H9 (cell line): ENCODE results near the gene SLC25A43. TPM values are rescaled to one million over a fixed set of nuclear protein-coding genes. Genes with fewer than 3 reads are reported as not detected.

Source experiments
- DNase-seq: peaks from one replicate; pipeline ENCODE4 v3.0.0-alpha.2; 2017
- H2AFZ ChIP-seq: one replicate; pipeline ENCODE4 v1.6.1; 2013; ENCODE audit warnings: mild to moderate bottlenecking, low read length, control low read depth, moderate library complexity
- H2AK5ac ChIP-seq: 2 replicates; pipeline ENCODE4 v1.6.1; 2013; ENCODE audit warnings: low read length, control low read depth, mixed read lengths; ENCODE audit not compliant: insufficient read length
- H2BK120ac ChIP-seq: one replicate; pipeline ENCODE4 v1.6.1; 2013; ENCODE audit warnings: low read depth, mild to moderate bottlenecking, low read length, control low read depth, inconsistent platforms; ENCODE audit not compliant: poor library complexity, severe bottlenecking
- H2BK12ac ChIP-seq: 2 replicates; pipeline ENCODE4 v1.6.1; 2013; ENCODE audit warnings: low read length, control low read depth, mixed read lengths, low read depth; ENCODE audit not compliant: insufficient read length
- H2BK15ac ChIP-seq: 2 replicates; pipeline ENCODE4 v1.6.1; 2013; ENCODE audit warnings: low read depth, low read length, control low read depth
- H2BK20ac ChIP-seq: one replicate; pipeline ENCODE4 v1.6.1; 2013; ENCODE audit warnings: low read depth, mild to moderate bottlenecking, low read length, control low read depth, inconsistent platforms; ENCODE audit not compliant: poor library complexity, severe bottlenecking
- H2BK5ac ChIP-seq: 2 replicates; pipeline ENCODE4 v1.6.1; 2013; ENCODE audit warnings: low read length, control low read depth, mixed read lengths; ENCODE audit not compliant: insufficient read length
- H3K14ac ChIP-seq: 2 replicates; pipeline ENCODE4 v1.6.1; 2013; ENCODE audit warnings: low read length, control low read depth; ENCODE audit not compliant: insufficient read depth
- H3K18ac ChIP-seq: 2 replicates; pipeline ENCODE4 v1.6.1; 2013; ENCODE audit warnings: low read depth, mild to moderate bottlenecking, mixed read lengths, low read length, control low read depth; ENCODE audit not compliant: insufficient read length
- H3K23ac ChIP-seq: 2 replicates; pipeline ENCODE4 v1.6.1; 2013; ENCODE audit warnings: low read length, control low read depth, mixed read lengths, low read depth; ENCODE audit not compliant: insufficient read length
- H3K23me2 ChIP-seq: 2 replicates; pipeline ENCODE4 v1.6.1; 2013; ENCODE audit warnings: low read depth, mild to moderate bottlenecking, mixed read lengths, low read length, control low read depth; ENCODE audit not compliant: insufficient read length, poor library complexity, severe bottlenecking
- H3K27ac ChIP-seq: 2 replicates; pipeline ENCODE4 v1.5.1; 2013; ENCODE audit warnings: low read length, control low read depth, mixed read lengths, low read depth; ENCODE audit not compliant: insufficient read length
- H3K27me3 ChIP-seq: 2 replicates; pipeline ENCODE4 v1.6.1; 2013; ENCODE audit warnings: low read length, control low read depth, inconsistent platforms; ENCODE audit not compliant: insufficient read depth
- H3K4ac ChIP-seq: 2 replicates; pipeline ENCODE4 v1.6.1; 2013; ENCODE audit warnings: low read depth, mild to moderate bottlenecking, control low read depth, inconsistent platforms, low read length, moderate library complexity
- H3K4me1 ChIP-seq: 2 replicates; pipeline ENCODE4 v1.6.1; 2013; ENCODE audit warnings: low read length, control low read depth, inconsistent platforms; ENCODE audit not compliant: insufficient read depth
- H3K4me2 ChIP-seq: 2 replicates; pipeline ENCODE4 v1.6.1; 2013; ENCODE audit warnings: low read length, control low read depth, mixed read lengths; ENCODE audit not compliant: insufficient read length, insufficient read depth
- H3K56ac ChIP-seq: 2 replicates; pipeline ENCODE4 v1.6.1; 2013; ENCODE audit warnings: low read depth, mild to moderate bottlenecking, mixed read lengths, low read length, control low read depth; ENCODE audit not compliant: insufficient read length
- H3K79me1 ChIP-seq: 2 replicates; pipeline ENCODE4 v1.6.1; 2013; ENCODE audit warnings: low read depth, mild to moderate bottlenecking, moderate library complexity, low read length, control low read depth, inconsistent platforms; ENCODE audit not compliant: insufficient read depth, poor library complexity, severe bottlenecking
- H3K79me2 ChIP-seq: 2 replicates; pipeline ENCODE4 v1.6.1; 2013; ENCODE audit warnings: low read length, control low read depth, inconsistent platforms; ENCODE audit not compliant: insufficient read depth
- H3K9ac ChIP-seq: 2 replicates; pipeline ENCODE4 v1.6.1; 2013; ENCODE audit warnings: low read length, control low read depth, mixed read lengths; ENCODE audit not compliant: insufficient read length; ENCODE audit errors: extremely low read depth
- H3K9me3 ChIP-seq: one replicate; pipeline ENCODE4 v1.6.1; 2013; ENCODE audit warnings: low read depth, low read length, inconsistent platforms; ENCODE audit not compliant: control insufficient read depth
- H3T11ph ChIP-seq: one replicate; pipeline ENCODE4 v1.6.1; 2013; ENCODE audit warnings: mild to moderate bottlenecking, low read length, control low read depth, inconsistent platforms
- H4K20me1 ChIP-seq: one replicate; pipeline ENCODE4 v1.6.1; 2013; ENCODE audit not compliant: control insufficient read depth, insufficient read length, insufficient read depth
- H4K5ac ChIP-seq: 2 replicates; pipeline ENCODE4 v1.6.1; 2013; ENCODE audit warnings: low read depth, mild to moderate bottlenecking, mixed read lengths, low read length, control low read depth; ENCODE audit not compliant: insufficient read length
- H4K8ac ChIP-seq: replicated peaks from 2 replicates; pipeline ENCODE4 v1.6.1; 2013; ENCODE audit warnings: low read length, control low read depth, mixed read lengths, low read depth; ENCODE audit not compliant: insufficient read length
- H4K91ac ChIP-seq: 2 replicates; pipeline ENCODE4 v1.6.1; 2013; ENCODE audit warnings: low read depth, mild to moderate bottlenecking, moderate library complexity, mixed read lengths, low read length, control low read depth; ENCODE audit not compliant: insufficient read length
- H3K27ac Mint-ChIP-seq, 3 experiments: 2 replicates in 2 of 3; 3 replicates in 1 of 3; pipeline ENCODE4 v1.8.0; 2020 to 2021; ENCODE audit warnings: mixed read lengths in 3 of 3, mild to moderate bottlenecking in 1 of 3, moderate library complexity in 1 of 3
- H3K27me3 Mint-ChIP-seq: 2 replicates; pipeline ENCODE4 v1.8.0; 2021; ENCODE audit warnings: low read depth, mild to moderate bottlenecking, moderate library complexity, mixed read lengths
- H3K36me3 Mint-ChIP-seq, 3 experiments: 2 replicates in 2 of 3; 3 replicates in 1 of 3; pipeline ENCODE4 v1.8.0; 2020 to 2021; ENCODE audit warnings: low read depth in 3 of 3, mixed read lengths in 3 of 3; ENCODE audit not compliant: insufficient read depth in 1 of 3
- H3K4me1 Mint-ChIP-seq, 2 experiments: 2 replicates each; pipeline ENCODE4 v1.8.0; 2020; ENCODE audit warnings: mixed read lengths in 2 of 2
- H3K4me3 Mint-ChIP-seq, 2 experiments: 2 replicates in 1 of 2; 3 replicates in 1 of 2; pipeline ENCODE4 v1.8.0; 2020 to 2021; ENCODE audit warnings: mild to moderate bottlenecking in 2 of 2, mixed read lengths in 2 of 2, moderate library complexity in 1 of 2
- H3K9me3 Mint-ChIP-seq, 2 experiments: 2 replicates in 1 of 2; 3 replicates in 1 of 2; pipeline ENCODE4 v1.8.0; 2020; ENCODE audit warnings: mild to moderate bottlenecking in 2 of 2, mixed read lengths in 2 of 2, moderate library complexity in 1 of 2
- WGBS: extraction: QIAGEN DNeasy Blood & Tissue Kit; methylation state at CpG from one replicate; pipeline ENCODE4 v1.1.7; 2013; ENCODE audit warnings: missing lambda C conversion rate, low lambda C conversion rate, mixed read lengths; ENCODE audit not compliant: insufficient read length; ENCODE audit errors: extremely low coverage; 5-methylcytosine and 5-hydroxymethylcytosine counted together
- total RNA-seq: library from RNA; stranded (reverse); gene quantifications from 2 replicates; pipeline ENCODE4 v1.2.1, GENCODE V29; 2021
- TF ChIP-seq, protein P1 (sequence below): fragments of 200-600 bp; sonication (generic); conservative IDR thresholded peaks from 3 replicates; pipeline ENCODE4 v1.8.0; 2021; ENCODE audit warnings: antibody characterized with exemption, mild to moderate bottlenecking

Gene SLC25A43
- total RNA-seq, 1 experiment from 2014 or later: 3.7 TPM

DNA sequence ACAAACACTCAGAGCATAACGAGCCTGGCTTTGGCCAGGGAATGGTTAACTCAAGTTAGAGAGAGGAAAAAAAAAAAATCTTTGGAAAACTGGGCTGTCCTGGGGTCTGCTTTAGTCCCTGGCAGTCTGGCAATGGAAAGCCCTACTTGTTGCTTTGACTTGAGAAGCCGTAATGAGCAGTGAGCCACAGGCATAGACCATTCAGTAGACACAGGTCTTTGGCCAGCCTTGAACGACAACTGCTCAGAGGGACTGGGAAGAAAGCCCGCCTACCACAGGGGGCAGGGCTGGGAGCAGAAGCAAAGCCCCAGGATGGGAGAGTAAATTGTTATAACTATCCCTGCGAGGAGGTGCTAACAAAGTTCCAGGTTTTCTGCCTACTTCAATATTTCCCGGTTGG, 25.9 kb downstream of the SLC25A43 start:
- H2BK20ac ChIP-seq: no peak overlapping the region
- H3K4me2 ChIP-seq: no peak overlapping the region
- H3K23ac ChIP-seq: no peak overlapping the region
- no peak overlapping the region for H2BK15ac ChIP-seq
- H2BK120ac ChIP-seq: no peak overlapping the region
- no peaks in the 10 kb centered on the region for H3K27me3 ChIP-seq
- TF ChIP-seq, protein P1, sequence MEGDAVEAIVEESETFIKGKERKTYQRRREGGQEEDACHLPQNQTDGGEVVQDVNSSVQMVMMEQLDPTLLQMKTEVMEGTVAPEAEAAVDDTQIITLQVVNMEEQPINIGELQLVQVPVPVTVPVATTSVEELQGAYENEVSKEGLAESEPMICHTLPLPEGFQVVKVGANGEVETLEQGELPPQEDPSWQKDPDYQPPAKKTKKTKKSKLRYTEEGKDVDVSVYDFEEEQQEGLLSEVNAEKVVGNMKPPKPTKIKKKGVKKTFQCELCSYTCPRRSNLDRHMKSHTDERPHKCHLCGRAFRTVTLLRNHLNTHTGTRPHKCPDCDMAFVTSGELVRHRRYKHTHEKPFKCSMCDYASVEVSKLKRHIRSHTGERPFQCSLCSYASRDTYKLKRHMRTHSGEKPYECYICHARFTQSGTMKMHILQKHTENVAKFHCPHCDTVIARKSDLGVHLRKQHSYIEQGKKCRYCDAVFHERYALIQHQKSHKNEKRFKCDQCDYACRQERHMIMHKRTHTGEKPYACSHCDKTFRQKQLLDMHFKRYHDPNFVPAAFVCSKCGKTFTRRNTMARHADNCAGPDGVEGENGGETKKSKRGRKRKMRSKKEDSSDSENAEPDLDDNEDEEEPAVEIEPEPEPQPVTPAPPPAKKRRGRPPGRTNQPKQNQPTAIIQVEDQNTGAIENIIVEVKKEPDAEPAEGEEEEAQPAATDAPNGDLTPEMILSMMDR: no peak
- no peak overlapping the region for H4K5ac ChIP-seq
- H3K14ac ChIP-seq: no peak overlapping the region
- Mint-ChIP-seq H3K27me3 (no peaks in the 10 kb centered on the region), H3K4me3 (no peak overlapping the region; a peak in 1 of 5 replicates), H3K36me3 (peaks cover 8 to 14% (median 9%) of the 10 kb centered on the region in 3 experiments), H3K4me1 (peaks cover 10 to 15% of the 10 kb centered on the region in 2 experiments), H3K9me3 (peaks cover 71 to 76% of the 10 kb centered on the region in 2 experiments), H3K27ac (no peak overlapping the region)
- no peaks in the 10 kb centered on the region for H3K23me2 ChIP-seq
- H4K8ac ChIP-seq: no peak overlapping the region
- no CpG with 5 or more reads among the region's 6 CpGs for WGBS
- no peaks in the 10 kb centered on the region for H3K4me1 ChIP-seq
- no peak overlapping the region for H3T11ph ChIP-seq
- H3K56ac ChIP-seq: no peak overlapping the region
- H3K27ac ChIP-seq: no peak overlapping the region
- H3K79me1 ChIP-seq: no peaks in the 10 kb centered on the region
- H2BK12ac ChIP-seq: no peak overlapping the region
- H3K4ac ChIP-seq: no peak overlapping the region
- no peak overlapping the region for H4K91ac ChIP-seq
- no peak overlapping the region for H3K9ac ChIP-seq
- H4K20me1 ChIP-seq: no peaks in the 10 kb centered on the region
- H3K18ac ChIP-seq: no peak overlapping the region
- H2BK5ac ChIP-seq: no peak overlapping the region
- DNase-seq: no peak
- no peak overlapping the region for H2AFZ ChIP-seq
- H3K9me3 ChIP-seq: peaks cover 12% of the 10 kb centered on the region
- H2AK5ac ChIP-seq: no peak overlapping the region
- H3K79me2 ChIP-seq: no peaks in the 10 kb centered on the region
